OCI-LY1 (cell line): Measurements from ENCODE around the gene CAMTA1.

Experiments used
- H2AFZ ChIP-seq: fragments of 200-600 bp; sonication (generic), shearing (Covaris generic); 2 replicates; pipeline ENCODE4 v1.6.0; 2014; ENCODE audit warnings: antibody characterized with exemption, mild to moderate bottlenecking, low read length
- H3F3A ChIP-seq: fragments of 200-600 bp; sonication (generic), shearing (Covaris generic); 2 replicates; pipeline ENCODE4 v1.6.0; 2014; ENCODE audit warnings: mild to moderate bottlenecking, antibody characterized with exemption, low read length, moderate library complexity; ENCODE audit not compliant: insufficient read depth
- H3K27ac ChIP-seq: fragments of 200-600 bp; sonication (generic); 2 replicates; pipeline ENCODE4 v1.5.1; 2014; ENCODE audit warnings: low read length, mixed run types, mild to moderate bottlenecking, low read depth; ENCODE audit not compliant: poor library complexity, severe bottlenecking
- H3K27me3 ChIP-seq: fragments of 200-600 bp; sonication (generic); 2 replicates; pipeline ENCODE4 v1.6.0; 2014; ENCODE audit warnings: antibody characterized with exemption, mild to moderate bottlenecking, low read length, moderate library complexity; ENCODE audit not compliant: insufficient read depth
- H3K36me3 ChIP-seq: fragments of 200-600 bp; sonication (generic); 2 replicates; pipeline ENCODE4 v1.6.1; 2014; ENCODE audit warnings: mild to moderate bottlenecking, antibody characterized with exemption, low read length, moderate library complexity, mixed read lengths; ENCODE audit not compliant: insufficient read depth
- H3K4me1 ChIP-seq: fragments of 200-600 bp; sonication (generic); 2 replicates; pipeline ENCODE4 v1.5.1; 2014; ENCODE audit warnings: mild to moderate bottlenecking, low read length, moderate library complexity; ENCODE audit not compliant: insufficient read depth, severe bottlenecking
- H3K4me2 ChIP-seq: fragments of 200-600 bp; sonication (generic), shearing (Covaris generic); 2 replicates; pipeline ENCODE4 v1.6.1; 2014; ENCODE audit warnings: low read length
- H3K4me3 ChIP-seq: fragments of 200-600 bp; sonication (generic); 2 replicates; pipeline ENCODE4 v1.5.1; 2014; ENCODE audit warnings: low read length, low read depth, mild to moderate bottlenecking, mixed read lengths; ENCODE audit not compliant: poor library complexity, severe bottlenecking
- H3K79me2 ChIP-seq: fragments of 200-600 bp; shearing (Covaris generic); 2 replicates; pipeline ENCODE4 v1.6.1; 2016; ENCODE audit warnings: mixed run types, low read length, mixed read lengths; ENCODE audit not compliant: insufficient read depth
- H3K9ac ChIP-seq: fragments of 200-600 bp; sonication (generic), shearing (Covaris generic); 2 replicates; pipeline ENCODE4 v1.6.1; 2014; ENCODE audit warnings: mild to moderate bottlenecking, low read length, mixed read lengths
- H3K9me2 ChIP-seq: fragments of 200-600 bp; sonication (generic), shearing (Covaris generic); 2 replicates; pipeline ENCODE4 v1.6.1; 2014; ENCODE audit warnings: low read depth, mild to moderate bottlenecking, low read length, mixed read lengths
- H3K9me3 ChIP-seq: fragments of 200-600 bp; shearing (Covaris generic); 2 replicates; pipeline ENCODE4 v1.6.1; 2014; ENCODE audit warnings: low read length, mixed read lengths
- H4K20me1 ChIP-seq: fragments of 200-600 bp; sonication (generic), shearing (Covaris generic); 2 replicates; pipeline ENCODE4 v1.6.0; 2016; ENCODE audit warnings: mild to moderate bottlenecking, low read length; ENCODE audit not compliant: insufficient read depth
- CTCF ChIP-seq: fragments of 200-600 bp; sonication (generic), shearing (Covaris generic); IDR thresholded peaks from 2 replicates; pipeline ENCODE4 v1.5.1; 2017; ENCODE audit warnings: mild to moderate bottlenecking, antibody characterized with exemption, low read length, moderate library complexity, mixed read lengths
- EZH2 ChIP-seq: fragments of 200-600 bp; sonication (generic), shearing (Covaris generic); IDR thresholded peaks from 2 replicates; pipeline ENCODE4 v1.8.0; 2017; ENCODE audit warnings: borderline replicate concordance, mixed run types, mild to moderate bottlenecking, antibody characterized with exemption, low read length, moderate library complexity, mixed read lengths

The CAMTA1 gene

GRCh38 chr1:6801199-6801598 is 15.9 kb downstream of the CAMTA1 start:
- Histone ChIP-seq H3K9me3 (no peaks in the 10 kb centered on the region; the same call in 1 of the 2 replicates), H3F3A (no peaks in the 10 kb centered on the region), H3K79me2 (peaks cover 90% of the 10 kb centered on the region), H3K27me3 (no peaks in the 10 kb centered on the region), H3K4me3 (no peak overlapping the region), H3K9ac (no peak overlapping the region), H3K4me2 (no peak overlapping the region), H4K20me1 (no peaks in the 10 kb centered on the region), H2AFZ (no peak overlapping the region), H3K27ac (no peak overlapping the region), H3K36me3 (peaks cover 6% of the 10 kb centered on the region; the same call in 1 of the 2 replicates), H3K4me1 (peaks cover 23% of the 10 kb centered on the region), H3K9me2 (no peaks in the 10 kb centered on the region)
- no peak for TF ChIP-seq CTCF
- no peak for TF ChIP-seq EZH2

- Histone ChIP-seq H3K27me3 (no peaks in the 10 kb centered on the region), H3F3A (no peaks in the 10 kb centered on the region), H3K36me3 (peaks cover 2% of the 10 kb centered on the region; the same call in 1 of the 2 replicates), H3K27ac (no peak overlapping the region), H3K9me3 (no peaks in the 10 kb centered on the region; the same call in 1 of the 2 replicates), H3K4me1 (peaks cover 27% of the 10 kb centered on the region), H3K4me2 (no peak overlapping the region), H3K9ac (no peak overlapping the region), H2AFZ (no peak overlapping the region), H3K4me3 (no peak overlapping the region), H3K9me2 (no peaks in the 10 kb centered on the region), H4K20me1 (0 out of 2 replicates have a peak, but pooled peaks cover 2% of the 10 kb centered on the region), H3K79me2 (peaks cover 90% of the 10 kb centered on the region)
- TF ChIP-seq CTCF (no peak), EZH2 (no peak)
Observed at GRCh38 chr1:6801966-6802365, 16.7 kb downstream of the CAMTA1 start.

- TF ChIP-seq CTCF (no peak), EZH2 (no peak)
- no peaks in the 10 kb centered on the region for H3K36me3 ChIP-seq
- no peak overlapping the region for H3K9ac ChIP-seq
- H3K9me3 ChIP-seq: no peaks in the 10 kb centered on the region; the same call in 1 of the 2 replicates
- peaks cover 88% of the 10 kb centered on the region for H3K79me2 ChIP-seq
- no peak overlapping the region for H2AFZ ChIP-seq
- H3K27ac ChIP-seq: no peak overlapping the region
- H4K20me1 ChIP-seq: 0 out of 2 replicates have a peak, but pooled peaks cover 2% of the 10 kb centered on the region
- H3F3A ChIP-seq: no peaks in the 10 kb centered on the region
- no peak overlapping the region for H3K4me2 ChIP-seq
- peaks cover 27% of the 10 kb centered on the region for H3K4me1 ChIP-seq
- no peaks in the 10 kb centered on the region for H3K27me3 ChIP-seq
- no peaks in the 10 kb centered on the region for H3K9me2 ChIP-seq
- H3K4me3 ChIP-seq: no peak overlapping the region
Observed at GRCh38 chr1:6802454-6802853, 17.2 kb downstream of the CAMTA1 start.
